ENCODE measurements around the gene TEKTIP1.

Gene TEKTIP1

DNA sequence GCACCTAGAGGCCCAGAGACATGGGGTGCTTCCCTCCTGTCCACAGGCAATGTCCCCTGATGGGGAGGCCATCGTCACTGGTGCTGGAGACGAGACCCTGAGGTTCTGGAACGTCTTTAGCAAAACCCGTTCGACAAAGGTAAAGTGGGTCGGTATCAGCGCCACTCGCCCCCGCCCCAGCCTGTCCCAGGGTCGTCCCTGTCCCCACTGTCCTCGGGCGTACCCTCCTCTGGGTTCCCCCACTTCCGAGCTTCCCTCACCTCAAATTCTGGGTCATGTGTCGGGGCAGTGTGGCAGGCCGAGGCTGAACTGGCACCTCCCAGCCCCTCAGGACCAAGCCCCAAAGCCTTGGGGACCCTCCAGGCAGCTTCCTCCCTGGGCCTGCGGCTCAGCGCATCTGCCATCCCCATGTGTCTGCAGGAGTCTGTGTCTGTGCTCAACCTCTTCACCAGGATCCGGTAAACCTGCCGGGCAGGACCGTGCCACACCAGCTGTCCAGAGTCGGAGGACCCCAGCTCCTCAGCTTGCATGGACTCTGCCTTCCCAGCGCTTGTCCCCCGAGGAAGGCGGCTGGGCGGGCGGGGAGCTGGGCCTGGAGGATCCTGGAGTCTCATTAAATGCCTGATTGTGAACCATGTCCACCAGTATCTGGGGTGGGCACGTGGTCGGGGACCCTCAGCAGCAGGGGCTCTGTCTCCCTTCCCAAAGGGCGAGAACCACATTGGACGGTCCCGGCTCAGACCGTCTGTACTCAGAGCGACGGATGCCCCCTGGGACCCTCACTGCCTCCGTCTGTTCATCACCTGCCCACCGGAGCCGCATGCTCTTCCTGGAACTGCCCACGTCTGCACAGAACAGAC, 4.4 kb upstream of the TEKTIP1 start:
- H3K4me3 ChIP-seq (ENCODE audit: low read length), result no peak overlapping the region
- no peak for TF ChIP-seq ZNF274 (IDR thresholded peaks at IDR 0.05; ENCODE audit: low read depth, low read length)

DNA sequence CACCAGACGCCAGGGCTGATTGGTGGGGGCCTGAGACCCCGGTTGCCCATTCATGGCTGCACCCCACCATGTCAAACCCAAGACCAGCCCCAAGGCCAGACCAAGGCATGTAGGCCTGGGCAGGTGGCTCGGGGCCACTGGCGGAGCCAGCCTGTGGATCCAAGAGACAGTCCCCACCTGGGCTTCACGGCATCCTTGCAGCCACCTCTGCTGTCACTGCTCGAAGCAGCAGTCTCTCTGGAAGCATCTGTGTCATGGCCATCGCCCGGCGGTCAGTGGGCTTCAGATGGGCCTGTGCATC, 3.8 kb upstream of the TEKTIP1 start:
- no peak overlapping the region for H3K4me3 ChIP-seq (ENCODE audit: low read length)
- TF ChIP-seq ZNF274 (IDR thresholded peaks at IDR 0.05; ENCODE audit: low read depth, low read length), result no peak

DNA sequence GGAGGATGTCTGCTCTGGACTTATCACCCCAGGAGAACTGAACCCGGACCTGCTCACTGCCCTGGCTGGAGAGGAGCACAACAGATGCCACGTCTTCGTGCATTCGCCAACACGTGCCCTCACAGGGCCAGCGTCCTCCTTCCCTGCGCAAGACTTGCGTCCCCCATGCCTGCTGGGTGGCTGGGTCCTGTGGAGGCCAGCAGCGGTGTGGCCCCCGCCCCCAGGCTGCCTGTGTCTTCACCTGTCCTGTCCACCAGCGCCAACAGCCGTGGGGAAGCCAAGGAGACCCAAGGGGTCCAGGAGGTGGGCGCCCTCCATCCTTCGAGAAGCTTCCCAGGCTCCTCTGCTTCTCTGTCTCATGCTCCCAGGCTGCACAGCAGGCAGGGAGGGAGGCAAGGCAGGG, 3.4 kb upstream of the TEKTIP1 start:
- no peak for TF ChIP-seq ZNF274 (IDR thresholded peaks at IDR 0.05; ENCODE audit: low read depth, low read length)
- H3K4me3 ChIP-seq (ENCODE audit: low read length), result no peak overlapping the region

DNA sequence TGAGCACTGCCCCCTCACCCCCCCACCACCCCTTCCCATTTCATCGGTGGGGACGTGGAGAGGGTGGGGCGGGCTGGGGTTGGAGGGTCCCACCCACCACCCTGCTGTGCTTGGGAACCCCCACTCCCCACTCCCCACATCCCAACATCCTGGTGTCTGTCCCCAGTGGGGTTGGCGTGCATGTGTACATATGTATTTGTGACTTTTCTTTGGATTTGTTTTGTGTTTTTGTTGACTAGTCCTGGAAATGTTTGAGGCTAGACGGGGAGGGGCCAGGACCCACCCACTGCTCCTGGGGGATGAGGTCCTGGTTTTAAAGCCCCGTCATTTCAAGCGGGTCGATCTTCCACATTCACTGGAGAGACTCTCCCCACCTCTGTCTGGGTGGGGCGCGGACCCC, 3.0 kb upstream of the TEKTIP1 start:
- no peak overlapping the region for H3K4me3 ChIP-seq (ENCODE audit: low read length)
- TF ChIP-seq ZNF274 (IDR thresholded peaks at IDR 0.05; ENCODE audit: low read depth, low read length), result no peak

DNA sequence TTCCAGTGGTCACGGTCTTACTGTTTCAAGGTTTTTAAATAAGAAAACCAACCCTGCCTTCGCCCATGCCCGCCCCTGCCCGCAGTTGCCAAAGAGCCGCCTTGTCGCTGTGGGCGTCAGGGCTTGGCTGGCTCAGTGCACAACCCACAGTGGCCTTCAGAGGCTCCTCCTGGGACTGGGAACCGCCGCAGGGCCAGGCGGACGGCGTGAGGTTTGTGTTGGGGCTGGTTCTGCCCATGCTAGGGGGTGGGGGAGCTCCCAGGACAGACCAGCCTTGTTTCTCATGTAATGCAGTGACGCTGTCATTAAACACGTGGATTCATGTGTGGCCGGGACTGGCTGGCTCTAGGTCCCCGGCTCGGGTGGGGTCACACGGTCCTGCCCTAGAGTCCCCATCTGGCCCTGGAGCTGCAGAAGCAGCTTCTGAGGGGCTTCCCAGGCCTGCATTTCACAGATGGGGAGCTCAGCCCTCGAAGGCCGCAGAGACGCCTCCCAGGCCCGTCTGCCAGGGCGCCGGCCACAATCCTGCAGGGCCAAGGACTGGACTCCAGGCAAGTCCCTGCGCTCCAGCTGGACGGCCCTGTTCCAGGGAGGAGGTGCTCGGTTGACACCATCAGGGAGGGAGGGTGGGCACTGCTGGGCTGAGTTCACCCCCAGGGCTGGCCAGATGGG, 2.4 kb upstream of the TEKTIP1 start:
- no peak for TF ChIP-seq ZNF274 (IDR thresholded peaks at IDR 0.05; ENCODE audit: low read depth, low read length)
- no peak overlapping the region for H3K4me3 ChIP-seq (ENCODE audit: low read length)

DNA sequence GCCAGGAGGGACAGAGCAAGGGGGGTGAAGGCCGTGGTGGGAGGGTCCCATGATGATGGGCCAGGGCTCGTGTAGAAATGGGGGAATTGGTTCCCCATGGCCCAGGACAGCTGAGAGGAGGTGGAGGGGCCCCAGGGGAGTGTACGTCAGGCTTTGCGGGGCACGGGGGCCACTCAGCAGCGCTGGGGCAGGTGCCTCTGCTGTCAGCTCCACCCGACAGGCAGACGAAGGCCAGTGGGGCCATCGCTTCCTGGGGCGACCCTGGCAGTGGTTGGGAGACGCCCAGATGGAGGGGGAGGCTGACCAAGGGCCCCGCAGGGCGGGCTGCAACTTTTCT, 1.9 kb upstream of the TEKTIP1 start:
- H3K4me3 ChIP-seq (ENCODE audit: low read length), result no peak overlapping the region
- no peak for TF ChIP-seq ZNF274 (IDR thresholded peaks at IDR 0.05; ENCODE audit: low read depth, low read length)

DNA sequence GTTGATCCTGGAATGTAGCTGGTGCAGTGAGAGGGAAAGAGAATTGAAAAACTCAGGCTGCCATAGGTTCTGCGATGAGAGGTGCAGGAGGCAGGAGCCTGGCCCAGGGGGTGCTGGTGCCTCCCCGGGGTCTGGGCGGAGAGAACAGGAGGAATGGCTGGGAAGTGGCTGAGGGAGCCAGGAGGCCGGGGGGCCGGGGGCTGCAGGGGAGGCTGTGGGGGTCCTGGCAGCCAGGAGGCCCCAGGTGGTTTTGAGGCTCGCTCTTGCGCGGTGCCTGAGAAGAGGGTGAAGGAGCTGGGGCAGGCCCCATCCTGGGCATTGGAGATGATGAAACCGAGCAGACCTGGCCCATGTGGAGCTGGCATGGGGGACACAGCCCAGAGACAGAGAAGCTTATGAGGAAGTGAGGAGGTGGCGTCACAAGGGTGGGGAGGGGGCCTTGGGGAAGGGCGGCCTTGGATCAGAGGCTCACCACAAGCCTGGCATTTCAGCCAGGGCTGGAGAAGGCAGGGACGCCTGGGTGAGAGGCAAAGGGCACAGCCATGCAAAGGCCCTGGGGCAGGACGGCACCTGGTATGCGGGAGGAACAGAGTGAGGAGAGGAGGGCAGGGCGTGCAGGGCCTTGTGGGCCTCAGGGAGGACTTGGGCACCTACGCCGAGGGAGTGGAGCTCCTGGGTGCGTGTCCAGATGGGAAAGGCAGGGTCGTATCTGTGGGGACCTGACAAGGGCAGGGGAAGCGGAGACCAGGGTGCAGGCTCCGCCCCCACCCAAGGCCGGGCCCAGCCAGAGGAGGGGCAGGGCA, 1.3 kb upstream of the TEKTIP1 start:
- no peak for TF ChIP-seq ZNF274 (IDR thresholded peaks at IDR 0.05; ENCODE audit: low read depth, low read length)
- no peak overlapping the region for H3K4me3 ChIP-seq (ENCODE audit: low read length)

DNA sequence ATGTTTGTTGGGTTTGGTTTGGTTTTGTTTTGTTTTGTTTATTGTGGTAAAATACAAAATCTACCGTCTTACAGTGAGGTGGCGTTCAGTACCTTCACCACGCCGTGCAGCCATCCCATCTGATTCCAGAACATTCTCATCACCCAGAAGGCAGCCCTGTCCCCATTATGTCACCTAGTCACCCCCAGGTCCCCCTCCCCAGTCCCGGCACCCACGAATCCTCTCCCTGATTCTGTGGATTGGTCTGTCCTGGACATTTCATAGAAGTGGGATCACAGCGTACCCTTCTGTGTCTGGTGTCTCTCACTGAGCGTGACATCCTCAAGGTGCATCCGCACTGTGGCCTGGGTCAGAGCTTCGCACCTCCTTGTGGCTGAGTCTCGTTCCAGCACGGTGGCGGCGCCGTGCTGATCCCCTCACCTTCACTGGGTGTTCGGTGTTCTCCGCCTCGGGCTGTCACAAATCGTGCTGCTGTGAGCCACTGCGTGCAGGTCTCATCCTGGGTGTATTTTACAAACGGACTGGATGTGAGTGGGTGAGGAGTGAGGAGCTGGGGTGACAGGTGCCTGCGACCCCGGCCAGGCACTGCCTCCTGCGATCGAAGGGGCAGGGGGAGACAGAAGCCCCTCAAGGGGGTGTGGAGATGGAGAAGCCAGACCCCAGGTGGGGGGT, 580 bp upstream of the TEKTIP1 start:
- no peak overlapping the region for H3K4me3 ChIP-seq (ENCODE audit: low read length)
- no peak for TF ChIP-seq ZNF274 (IDR thresholded peaks at IDR 0.05; ENCODE audit: low read depth, low read length)

DNA sequence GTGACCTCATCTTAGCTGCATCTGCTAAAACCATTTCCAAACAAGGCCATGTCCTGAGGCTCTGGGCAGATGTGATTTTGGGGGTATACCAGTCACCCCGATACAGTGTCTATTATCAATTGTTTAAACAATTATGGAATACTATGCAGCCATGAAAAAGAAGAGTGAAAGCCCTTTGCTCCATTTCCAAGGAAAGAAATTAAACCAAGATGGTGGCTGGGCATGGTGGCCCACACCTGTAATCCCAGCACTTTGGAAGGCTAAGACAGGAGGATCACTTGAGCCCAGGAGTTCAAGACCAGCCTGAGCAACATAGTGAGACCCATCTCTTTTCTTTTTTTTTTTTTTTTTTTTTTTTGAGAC, 763 bp downstream of the TEKTIP1 start:
- no peak overlapping the region for H3K4me3 ChIP-seq (ENCODE audit: low read length)
- TF ChIP-seq ZNF274 (IDR thresholded peaks at IDR 0.05; ENCODE audit: low read depth, low read length), result no peak

DNA sequence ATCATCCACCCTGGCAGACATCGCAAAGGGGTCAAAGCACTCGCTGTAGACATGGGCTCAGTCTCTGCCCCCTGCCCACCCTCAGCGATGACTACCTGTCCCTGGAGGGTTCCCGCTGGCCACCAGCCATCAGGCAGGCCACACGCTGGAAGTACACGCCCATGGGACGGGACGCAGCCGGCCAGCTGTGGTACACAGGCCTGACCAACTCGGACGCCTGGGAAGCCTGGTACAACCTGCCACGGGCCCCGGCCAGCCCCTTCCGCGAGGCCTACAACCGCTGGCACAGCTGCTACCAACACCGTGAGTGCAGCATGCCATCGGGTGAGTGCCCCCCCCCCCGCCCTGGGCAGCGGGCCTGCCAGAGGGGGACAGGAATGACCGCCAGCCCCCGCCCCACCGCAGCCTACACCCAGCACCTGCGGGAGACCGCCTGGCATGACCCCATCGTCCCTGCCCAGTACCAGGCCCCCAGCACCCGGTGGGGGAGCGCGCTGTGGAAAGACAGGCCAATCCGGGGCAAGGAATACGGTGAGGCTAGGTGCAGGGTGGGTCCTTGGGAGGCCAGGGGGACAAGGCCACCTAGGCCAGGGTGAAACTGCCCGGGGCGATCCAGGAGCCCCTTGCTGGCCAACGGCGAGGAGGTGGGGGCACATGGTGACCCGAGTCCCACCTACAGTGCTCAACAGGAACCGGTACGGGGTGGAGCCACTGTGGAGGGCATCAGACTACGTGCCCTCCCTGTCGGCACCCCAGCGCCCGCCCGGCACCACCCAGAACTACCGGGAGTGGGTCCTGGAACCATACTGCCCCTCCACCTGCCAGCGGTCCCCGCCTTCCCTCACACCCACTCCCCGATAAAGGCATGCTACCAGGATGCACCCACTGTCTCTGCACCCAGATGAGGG, 4.4 kb downstream of the TEKTIP1 start:
- no peak for TF ChIP-seq ZNF274 (IDR thresholded peaks at IDR 0.05; ENCODE audit: low read depth, low read length)
- H3K4me3 ChIP-seq (ENCODE audit: low read length), result no peak overlapping the region

DNA sequence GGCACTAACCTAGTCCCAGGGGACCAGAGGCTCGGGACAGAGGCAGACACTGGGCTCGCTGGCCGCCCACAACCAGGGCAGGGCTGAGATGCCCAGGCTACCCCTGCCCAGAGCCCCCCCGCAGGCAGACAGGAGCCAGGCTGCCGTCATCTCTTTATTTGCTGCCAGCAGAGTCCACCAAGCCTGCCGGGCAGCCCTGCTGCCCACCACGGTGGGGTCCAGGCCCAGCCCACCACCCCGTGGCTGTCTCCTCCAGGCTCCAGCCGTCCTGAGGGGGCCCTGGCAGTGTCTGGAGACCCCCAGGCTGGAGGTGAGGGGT, 5.0 kb downstream of the TEKTIP1 start:
- no peak for TF ChIP-seq ZNF274 (IDR thresholded peaks at IDR 0.05; ENCODE audit: low read depth, low read length)
- H3K4me3 ChIP-seq (ENCODE audit: low read length), result no peak overlapping the region

DNA sequence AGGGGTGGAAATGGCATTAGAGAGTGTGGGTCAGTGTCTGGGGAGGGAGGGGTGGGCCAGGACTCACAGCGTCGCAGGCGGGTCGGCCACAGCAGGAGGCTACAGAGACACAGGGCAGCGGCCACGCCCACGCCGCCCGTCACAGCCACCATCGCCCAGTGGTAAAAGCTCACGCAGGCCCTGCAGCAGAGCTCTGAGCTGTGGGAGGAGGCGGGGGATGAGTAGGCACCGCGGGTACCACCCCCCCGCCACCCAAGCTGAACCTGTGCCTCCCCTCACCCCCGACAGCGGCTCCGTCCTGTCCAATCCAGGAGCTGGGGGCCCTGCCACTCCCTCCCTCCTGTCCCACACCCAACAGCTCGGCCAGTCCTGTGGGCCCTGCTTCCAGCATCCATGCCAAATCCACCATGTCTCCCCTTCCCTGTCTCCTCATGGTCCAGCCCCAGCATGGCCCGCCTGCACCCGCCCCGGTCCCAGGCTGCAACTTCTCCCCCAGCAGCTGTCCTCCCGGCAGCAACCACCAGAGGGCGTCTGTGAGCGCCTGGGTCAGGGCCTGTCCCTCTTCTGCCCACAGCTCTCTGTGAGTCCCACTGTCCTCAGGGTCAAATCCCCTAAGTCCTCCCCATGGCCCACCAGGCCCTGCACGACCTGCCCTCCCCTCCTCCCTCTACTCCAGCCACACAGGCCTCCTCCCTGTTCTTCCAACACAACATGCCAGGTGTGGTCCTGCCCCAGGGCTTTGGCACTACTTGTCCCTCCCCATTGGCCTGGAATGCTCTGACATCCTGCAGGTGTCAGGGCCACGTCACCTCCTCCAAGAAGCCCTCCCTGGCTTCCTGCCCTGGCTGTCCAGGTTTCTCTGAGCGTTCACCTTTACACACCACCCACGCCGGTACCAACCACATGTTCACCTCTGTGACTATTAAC, 6.0 kb downstream of the TEKTIP1 start:
- TF ChIP-seq ZNF274 (IDR thresholded peaks at IDR 0.05; ENCODE audit: low read depth, low read length), result no peak
- no peak overlapping the region for H3K4me3 ChIP-seq (ENCODE audit: low read length)

DNA sequence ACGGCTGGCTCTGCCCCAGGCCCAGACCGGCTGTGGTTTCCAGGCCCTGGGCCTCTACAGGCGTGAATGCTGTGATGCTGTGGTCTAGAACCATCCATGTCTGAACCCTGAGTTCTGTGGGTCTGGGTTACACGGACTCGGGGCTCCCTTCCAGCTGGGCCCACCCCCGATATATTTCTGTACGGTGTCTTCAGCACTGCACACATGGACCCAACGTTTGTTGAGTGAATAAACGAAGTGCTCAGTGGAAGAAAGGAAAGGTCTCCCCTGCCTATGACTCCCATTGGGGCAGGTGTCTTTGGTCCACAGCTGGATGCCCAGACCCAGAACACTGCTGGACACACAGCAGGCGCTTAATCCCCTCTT, 6.7 kb downstream of the TEKTIP1 start:
- H3K4me3 ChIP-seq (ENCODE audit: low read length), result no peak overlapping the region
- no peak for TF ChIP-seq ZNF274 (IDR thresholded peaks at IDR 0.05; ENCODE audit: low read depth, low read length)

All from GM08714 (cell line).